HL-60 (cell line): ENCODE data around the gene HAGHL.
A peak's percentile ranks its signal among the peaks of the same experiment; 100 is the strongest.

Experiments
- GABPA ChIP-seq: IDR thresholded peaks from 2 replicates; pipeline ENCODE4 v1.6.1; 2012; ENCODE audit warnings: low read depth
- POLR2AphosphoS5 ChIP-seq: IDR thresholded peaks from 2 replicates; pipeline ENCODE4 v1.6.1; 2012; ENCODE audit warnings: low read depth
- TF ChIP-seq, protein P1 (sequence below): IDR thresholded peaks from one replicate; pipeline ENCODE4 v1.5.1; 2011; ENCODE audit warnings: low read length, control low read depth, inconsistent platforms; ENCODE audit not compliant: insufficient read depth
- TF ChIP-seq, protein P2 (sequence below): IDR thresholded peaks from 2 replicates; pipeline ENCODE4 v1.6.1; 2012; ENCODE audit warnings: low read depth; ENCODE audit not compliant: insufficient replicate concordance

DNA sequence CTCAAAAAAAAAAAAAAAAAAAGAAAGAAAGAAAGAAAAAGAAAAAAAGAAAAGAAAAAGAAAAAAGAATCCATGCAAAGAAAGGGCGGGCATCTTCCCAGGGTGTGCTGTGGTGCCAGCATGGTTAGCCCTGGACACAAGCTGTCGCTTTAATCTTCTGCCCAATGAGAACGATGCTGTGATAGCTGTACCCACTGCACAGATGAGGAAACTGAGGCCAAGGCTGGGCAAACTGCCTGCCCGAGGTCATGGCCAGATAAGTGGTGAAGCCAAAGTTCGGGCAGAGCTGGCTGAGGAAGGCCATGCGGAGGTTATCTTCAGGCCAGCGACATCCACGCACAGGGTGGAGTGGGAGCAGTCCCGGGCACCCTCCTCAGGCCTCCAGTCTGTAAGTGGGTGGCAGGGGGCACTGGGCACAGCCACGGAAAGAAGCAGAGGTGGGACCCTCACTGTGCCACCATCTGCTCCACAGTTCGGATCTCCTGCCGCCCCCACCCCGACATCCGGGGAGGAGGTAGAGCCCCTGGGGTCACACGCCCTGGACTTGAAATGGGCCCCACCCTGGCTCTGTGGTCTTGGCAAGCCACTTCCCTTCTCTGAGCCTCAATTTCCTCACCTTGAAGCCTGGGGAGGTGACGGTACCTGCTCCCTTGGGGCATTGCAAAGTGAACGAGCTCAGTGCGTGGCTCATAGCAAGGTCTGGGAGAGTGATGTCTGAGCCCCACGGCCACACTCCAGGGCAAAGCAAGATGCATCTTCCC is 27.8 kb upstream of the HAGHL start:
- TF ChIP-seq, protein P1, sequence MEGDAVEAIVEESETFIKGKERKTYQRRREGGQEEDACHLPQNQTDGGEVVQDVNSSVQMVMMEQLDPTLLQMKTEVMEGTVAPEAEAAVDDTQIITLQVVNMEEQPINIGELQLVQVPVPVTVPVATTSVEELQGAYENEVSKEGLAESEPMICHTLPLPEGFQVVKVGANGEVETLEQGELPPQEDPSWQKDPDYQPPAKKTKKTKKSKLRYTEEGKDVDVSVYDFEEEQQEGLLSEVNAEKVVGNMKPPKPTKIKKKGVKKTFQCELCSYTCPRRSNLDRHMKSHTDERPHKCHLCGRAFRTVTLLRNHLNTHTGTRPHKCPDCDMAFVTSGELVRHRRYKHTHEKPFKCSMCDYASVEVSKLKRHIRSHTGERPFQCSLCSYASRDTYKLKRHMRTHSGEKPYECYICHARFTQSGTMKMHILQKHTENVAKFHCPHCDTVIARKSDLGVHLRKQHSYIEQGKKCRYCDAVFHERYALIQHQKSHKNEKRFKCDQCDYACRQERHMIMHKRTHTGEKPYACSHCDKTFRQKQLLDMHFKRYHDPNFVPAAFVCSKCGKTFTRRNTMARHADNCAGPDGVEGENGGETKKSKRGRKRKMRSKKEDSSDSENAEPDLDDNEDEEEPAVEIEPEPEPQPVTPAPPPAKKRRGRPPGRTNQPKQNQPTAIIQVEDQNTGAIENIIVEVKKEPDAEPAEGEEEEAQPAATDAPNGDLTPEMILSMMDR: no peak
- TF ChIP-seq, protein P2, sequence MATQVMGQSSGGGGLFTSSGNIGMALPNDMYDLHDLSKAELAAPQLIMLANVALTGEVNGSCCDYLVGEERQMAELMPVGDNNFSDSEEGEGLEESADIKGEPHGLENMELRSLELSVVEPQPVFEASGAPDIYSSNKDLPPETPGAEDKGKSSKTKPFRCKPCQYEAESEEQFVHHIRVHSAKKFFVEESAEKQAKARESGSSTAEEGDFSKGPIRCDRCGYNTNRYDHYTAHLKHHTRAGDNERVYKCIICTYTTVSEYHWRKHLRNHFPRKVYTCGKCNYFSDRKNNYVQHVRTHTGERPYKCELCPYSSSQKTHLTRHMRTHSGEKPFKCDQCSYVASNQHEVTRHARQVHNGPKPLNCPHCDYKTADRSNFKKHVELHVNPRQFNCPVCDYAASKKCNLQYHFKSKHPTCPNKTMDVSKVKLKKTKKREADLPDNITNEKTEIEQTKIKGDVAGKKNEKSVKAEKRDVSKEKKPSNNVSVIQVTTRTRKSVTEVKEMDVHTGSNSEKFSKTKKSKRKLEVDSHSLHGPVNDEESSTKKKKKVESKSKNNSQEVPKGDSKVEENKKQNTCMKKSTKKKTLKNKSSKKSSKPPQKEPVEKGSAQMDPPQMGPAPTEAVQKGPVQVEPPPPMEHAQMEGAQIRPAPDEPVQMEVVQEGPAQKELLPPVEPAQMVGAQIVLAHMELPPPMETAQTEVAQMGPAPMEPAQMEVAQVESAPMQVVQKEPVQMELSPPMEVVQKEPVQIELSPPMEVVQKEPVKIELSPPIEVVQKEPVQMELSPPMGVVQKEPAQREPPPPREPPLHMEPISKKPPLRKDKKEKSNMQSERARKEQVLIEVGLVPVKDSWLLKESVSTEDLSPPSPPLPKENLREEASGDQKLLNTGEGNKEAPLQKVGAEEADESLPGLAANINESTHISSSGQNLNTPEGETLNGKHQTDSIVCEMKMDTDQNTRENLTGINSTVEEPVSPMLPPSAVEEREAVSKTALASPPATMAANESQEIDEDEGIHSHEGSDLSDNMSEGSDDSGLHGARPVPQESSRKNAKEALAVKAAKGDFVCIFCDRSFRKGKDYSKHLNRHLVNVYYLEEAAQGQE: peak; percentile 33
- TF ChIP-seq POLR2AphosphoS5: no peak
- TF ChIP-seq GABPA: no peak
